DMS 273 treated with DMSO at 0.1 percent for 48 hours (cell line): Measurements from ENCODE around the gene TMLHE.
"Not testable (repeated sequence)": the region's sequence is repeated elsewhere in the genome, so short reads cannot be mapped to it uniquely, and the experiment has no call there.

Source experiments
- DNase-seq: peaks from one replicate; lab custom pipeline; 2025; lab: John Stamatoyannopoulos, UW

TMLHE gene

DNA sequence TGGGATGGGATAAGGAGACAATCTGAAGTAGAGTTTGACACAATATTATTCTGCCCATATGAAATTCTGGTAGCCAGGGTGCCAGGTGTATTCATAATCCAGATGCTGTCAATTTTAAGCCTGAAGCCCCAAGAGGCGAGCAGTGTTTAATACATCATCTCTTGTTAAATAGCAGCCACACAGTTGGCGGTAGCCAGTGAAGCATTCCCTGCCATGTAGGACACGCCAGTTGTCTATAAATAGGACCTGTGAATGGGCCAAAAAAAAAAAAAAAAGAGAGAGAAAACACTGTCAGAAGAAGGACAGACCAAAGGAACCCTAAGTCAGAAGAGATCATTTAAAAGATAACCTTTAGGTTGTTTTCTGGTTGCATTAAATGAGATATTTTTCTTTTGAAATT is 121.3 kb downstream of the TMLHE start:
- DNase-seq = not testable (repeated sequence)

GRCh38 chrX:155477136-155477535 is 135.6 kb downstream of the TMLHE start:
- DNase-seq = not testable (repeated sequence)

DNA sequence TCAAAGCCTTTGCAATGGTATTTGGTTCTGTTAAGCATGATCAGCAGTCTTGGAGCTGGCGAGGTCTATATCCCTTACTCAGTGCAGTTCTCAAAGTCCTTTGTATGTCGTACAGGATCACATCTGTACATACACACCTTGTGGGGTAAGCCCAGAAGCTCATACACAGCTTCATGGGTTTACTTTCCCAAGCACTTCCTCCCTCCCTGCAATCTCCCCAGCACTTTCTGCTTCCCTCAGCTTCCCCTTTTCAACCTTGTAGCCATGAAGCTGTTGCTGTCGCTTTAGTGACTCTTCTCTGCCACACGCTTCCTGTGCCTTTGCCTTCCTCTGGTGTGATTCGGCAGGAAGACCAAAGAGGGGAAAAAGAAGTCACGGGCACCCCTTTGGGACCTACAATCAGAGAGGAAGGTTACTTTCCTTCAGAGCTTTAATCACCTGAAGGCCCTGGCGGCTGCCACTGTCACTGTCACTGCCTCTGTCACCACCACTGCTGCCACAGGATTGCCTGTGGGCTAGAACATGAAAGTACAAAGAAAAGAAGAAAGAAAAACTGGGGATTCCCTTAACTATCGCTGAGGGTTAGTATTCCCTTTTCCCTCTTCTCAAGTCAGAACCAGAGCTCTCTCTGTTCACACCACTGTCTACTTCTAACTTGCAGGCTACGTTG is 146.3 kb downstream of the TMLHE start:
- not testable (repeated sequence) for DNase-seq

GRCh38 chrX:155460501-155460900 is 152.3 kb downstream of the TMLHE start:
- DNase-seq = not testable (repeated sequence)

GRCh38 chrX:155458471-155458870 is 154.3 kb downstream of the TMLHE start, which contains the start of gene F8A3:
Gene F8A3 (minus strand): TSS chrX:155458620. CDS start chrX:155458600, 20 bp downstream.
- DNase-seq = not testable (repeated sequence)

GRCh38 chrX:155457761-155458447 is 154.8 kb downstream of the TMLHE start:
- not testable (repeated sequence) for DNase-seq

DNA sequence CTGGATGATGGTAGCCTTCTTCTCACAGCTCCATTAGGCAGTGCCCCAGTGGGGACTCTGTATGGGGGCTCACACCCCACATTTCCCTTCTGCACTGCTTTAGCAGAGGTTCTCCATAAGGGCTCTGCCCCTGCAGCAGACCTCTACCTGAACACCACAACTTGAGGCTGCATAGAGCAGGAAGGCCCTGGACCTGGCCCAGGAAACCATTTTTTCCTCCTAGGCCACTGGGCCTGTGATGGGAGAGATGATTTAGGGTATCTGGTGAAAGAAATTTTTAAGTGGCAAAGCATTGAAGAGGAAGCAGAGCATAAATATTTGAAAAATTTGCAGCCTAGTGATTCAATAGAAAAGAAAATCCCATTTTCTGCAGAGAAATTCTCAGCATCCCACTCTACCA is 171.7 kb downstream of the TMLHE start:
- DNase-seq = no peak
